ENCODE results near the gene RNF115.
"Not testable (repeated sequence)": the region's sequence is repeated elsewhere in the genome, so short reads cannot be mapped to it uniquely, and the experiment has no call there.

The RNF115 gene

DNA sequence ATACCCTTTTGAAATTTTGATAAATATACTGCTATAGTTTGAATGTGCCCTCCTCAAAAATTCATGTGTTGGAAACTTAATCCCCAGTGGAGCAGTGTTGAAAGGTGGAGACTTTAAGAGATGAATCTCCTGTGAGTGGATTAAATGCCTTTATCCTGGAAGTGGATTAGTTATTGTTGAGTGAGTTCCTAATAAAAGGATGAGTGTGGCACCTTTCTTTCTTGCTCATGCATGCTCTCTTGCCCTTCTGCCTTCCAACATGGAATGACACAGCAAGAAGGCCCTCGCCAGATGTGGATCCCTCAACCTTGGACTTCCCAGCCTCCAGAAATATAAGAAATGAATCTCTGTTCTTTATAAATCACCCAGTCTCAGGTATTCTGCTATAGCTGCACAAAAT, 52.8 kb downstream of the RNF115 start:
- DNase-seq, result no peak

DNA sequence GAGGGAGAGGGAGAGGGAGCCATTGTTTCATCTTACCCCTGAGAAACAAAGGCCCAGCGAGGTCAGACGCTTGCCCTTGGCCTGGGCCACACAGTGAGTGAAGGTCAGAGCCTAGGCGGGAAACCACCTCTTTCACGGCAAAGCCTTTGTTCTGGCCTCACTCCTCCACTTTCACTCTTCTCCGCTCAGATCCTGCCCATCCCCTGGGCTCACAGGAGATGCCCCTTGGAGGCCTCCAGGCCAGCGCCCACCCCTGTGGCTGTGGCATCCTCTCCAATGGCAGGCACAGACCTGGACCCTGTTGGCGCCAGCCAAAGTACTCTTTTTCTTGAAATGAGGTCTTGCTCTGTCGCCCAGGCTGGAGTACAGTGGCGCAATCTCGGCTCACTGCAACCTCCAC, 55.9 kb downstream of the RNF115 start:
- not testable (repeated sequence) for DNase-seq

DNA sequence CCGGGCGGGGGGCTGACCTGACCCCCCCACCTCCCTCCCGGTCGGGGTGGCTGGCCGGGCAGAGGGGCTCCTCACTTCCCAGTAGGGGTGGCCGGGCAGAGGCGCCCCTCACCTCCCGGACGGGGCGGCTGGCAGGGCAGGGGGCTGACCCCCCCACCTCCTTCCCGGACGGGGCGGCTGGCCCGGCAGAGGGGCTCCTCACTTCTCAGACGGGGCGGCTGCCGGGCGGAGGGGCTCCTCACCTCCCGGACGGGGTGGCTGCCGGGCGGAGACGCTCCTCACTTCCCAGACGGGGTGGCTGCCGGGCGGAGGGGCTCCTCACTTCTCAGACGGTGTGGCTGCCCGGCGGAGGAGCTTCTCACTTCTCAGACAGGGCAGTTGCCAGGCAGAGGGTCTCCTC, 57.0 kb downstream of the RNF115 start:
- DNase-seq, result not testable (repeated sequence)

DNA sequence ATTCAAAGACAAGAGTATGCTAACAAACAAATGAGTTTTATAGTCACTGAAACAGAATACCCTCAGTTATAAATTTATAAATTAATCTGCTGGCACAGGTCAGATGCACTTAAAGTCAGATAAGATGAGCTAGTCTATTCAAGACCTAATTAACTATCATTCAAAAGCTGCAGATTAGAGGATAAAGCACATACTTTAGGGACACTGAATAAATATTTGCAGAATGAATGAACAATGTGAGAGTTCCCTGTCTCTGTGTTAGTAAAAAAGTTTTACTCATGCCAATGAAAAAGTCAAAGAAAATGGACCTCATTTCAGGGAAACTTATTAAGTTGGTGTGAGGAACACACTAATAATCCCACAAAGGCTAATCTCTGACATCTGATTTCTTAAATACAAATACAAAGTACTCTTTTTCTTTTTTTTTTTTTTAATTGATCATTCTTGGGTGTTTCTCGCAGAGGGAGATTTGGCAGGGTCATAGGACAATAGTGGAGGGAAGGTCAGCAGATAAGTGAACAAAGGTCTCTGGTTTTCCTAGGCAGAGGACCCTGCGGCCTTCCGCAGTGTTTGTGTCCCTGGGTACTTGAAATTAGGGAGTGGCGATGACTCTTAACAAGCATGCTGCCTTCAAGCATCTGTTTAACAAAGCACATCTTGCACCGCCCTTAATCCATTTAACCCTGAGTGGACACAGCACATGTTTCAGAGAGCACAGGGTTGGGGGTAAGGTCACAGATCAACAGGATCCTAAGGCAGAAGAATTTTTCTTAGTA, 58.1 kb downstream of the RNF115 start:
- DNase-seq, result not testable (repeated sequence)

DNA sequence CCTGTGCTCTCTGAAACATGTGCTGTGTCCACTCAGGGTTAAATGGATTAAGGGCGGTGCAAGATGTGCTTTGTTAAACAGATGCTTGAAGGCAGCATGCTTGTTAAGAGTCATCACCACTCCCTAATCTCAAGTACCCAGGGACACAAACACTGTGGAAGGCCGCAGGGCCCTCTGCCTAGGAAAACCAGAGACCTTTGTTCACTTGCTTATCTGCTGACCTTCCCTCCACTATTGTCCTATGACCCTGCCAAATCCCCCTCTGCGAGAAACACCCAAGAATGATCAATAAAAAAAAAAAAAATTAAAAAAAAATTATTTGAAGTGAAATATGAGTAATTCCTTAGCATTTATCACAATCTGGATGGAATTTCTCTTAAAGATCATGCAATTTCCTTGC, 58.8 kb downstream of the RNF115 start:
- not testable (repeated sequence) for DNase-seq

DNA sequence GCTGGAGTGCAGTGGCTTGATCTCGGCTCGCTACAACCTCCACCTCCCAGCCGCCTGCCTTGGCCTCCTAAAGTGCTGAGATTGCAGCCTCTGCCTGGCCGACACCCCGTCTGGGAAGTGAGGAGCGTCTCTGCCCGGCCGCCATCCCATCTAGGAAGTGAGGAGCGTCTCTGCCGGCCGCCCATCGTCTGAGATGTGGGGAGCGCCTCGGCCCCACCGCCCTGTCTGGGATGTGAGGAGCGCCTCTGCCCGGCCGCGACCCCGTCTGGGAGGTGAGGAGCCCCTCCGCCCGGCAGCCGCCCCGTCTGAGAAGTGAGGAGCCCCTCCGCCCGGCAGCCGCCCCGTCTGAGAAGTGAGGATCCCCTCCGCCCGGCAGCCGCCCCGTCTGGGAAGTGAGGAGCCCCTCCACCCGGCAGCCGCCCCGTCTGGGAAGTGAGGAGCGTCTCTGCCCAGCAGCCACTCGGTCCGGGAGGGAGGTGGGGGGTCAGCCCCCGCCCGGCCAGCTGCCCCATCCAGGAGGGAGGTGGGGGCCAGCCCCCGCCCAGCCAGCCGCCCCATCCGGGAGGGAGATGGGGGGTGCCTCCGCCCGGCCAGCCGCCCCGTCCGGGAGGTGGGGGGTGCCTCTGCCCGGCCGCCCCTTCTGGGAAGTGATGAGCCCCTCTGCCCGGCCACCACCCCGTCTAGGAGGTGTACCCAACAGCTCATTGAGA, 59.5 kb downstream of the RNF115 start:
- DNase-seq, result not testable (repeated sequence)

DNA sequence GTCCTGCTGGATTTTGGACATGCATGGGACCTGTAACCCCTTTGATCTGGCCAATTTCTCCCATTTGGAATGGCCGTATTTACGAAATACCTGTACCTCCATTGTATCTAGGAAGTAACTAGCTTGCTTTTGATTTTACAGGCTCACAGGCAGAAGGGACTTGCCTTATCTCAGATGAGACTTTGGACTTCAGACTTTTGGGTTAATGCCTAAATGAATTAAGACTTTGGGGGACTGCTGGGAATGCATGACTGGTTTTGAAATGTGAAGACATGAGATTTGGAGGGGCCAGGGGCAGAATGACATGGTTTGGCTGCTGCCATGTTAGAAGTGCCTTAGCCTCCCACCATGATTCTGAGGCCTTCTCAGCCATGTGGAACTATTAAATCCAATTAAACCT, 61.9 kb downstream of the RNF115 start:
- DNase-seq, result not testable (repeated sequence)

DNA sequence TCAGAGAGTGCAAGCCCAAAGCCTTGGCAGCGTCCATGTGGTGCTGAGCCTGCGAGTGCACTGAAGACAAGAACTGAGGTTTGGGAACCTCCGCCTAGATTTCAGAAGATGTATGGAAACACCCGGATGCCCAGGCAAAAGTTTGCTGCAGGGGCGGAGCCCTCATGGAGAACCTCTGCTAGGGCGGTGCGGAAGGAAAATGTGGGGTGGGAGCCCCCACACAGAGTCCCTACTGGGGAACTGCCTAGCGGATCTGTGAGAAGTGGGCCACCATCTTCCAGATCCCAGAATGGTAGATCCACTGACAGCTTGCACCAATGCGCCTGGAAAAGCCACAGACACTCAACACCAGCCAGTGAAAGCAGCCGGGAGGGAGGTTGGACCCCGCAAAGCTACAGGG, 62.4 kb downstream of the RNF115 start:
- DNase-seq, result not testable (repeated sequence)

DNA sequence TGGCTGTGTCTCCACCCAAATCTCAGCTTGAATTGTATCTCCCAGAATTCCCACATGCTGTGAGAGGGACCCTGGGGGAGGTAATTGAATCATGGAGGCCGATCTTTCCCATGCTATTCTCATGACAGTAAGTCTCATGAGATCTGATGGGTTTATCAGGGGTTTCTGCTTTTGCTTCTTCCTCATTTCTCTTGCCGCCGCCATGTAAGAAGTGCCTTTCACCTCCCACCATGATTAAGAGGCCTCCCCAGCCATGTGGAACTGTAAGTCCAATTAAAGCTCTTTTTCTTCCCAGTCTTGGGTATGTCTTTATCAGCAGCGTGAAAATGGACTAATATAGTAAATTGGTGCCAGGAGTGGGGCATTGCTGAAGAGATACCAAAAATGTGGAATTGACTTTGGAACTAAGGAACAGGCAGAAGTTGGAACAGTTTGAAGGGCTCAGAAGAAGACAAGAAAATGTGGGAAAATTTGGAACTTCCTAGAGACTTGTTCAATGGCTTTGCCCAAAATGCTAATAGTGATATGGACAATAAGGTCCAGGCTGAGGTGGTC, 63.4 kb downstream of the RNF115 start:
- DNase-seq, result not testable (repeated sequence)

DNA sequence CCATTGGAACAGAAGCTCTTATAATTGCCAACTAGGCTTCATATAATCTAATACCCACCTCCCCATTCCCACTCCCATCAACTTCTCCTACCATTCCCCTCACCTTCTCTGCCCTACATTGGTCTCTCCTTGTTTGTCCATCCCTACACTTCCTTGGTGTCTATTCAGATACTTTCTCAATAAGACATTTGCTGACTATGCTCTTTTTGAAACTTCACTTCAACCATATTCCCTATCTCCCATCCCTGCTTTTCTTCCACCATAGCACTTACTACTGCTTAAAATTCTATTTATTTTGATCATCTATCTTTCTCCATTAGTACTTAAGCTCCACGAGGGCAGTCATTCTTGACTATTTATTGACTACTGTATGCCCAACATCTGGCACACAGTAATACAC, 64.2 kb downstream of the RNF115 start:
- DNase-seq, result no peak

DNA sequence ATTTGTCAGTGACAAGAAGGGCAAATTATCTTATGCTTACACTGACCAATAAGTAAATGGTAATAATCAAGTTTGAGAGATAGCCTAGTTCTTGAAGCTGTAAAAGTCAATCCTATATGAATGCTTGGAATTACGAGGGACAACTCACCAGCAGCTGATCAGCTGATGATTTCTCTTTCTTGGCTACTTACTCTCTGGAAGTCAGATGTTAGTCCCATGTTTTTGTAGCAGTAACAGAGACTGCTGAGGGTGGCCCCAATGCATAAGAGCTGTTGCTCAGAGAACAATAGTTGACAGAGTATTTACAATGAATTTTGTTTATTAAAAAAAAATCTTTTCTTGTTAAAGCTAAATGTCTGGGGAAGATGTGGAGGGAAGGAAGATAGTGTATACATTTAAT, 65.3 kb downstream of the RNF115 start:
- DNase-seq, result no peak

DNA sequence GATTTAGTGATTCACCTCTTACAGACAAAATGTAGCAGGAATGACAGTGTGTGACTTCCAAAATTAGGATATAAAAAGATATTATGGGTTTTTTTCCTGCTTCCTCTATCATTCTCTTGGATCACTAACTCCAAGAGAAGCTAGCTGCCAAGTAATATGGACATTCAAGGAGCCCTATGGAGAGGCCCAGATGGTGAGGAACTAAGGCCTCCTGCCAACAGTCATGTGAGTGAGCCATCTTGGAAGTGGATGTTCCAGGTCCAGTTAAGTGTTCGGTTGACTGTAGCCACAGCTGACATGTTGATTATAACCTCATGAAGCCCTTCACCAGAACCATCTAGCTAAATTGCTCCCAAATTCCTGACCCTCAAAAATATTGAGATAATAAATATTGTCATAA, 65.8 kb downstream of the RNF115 start:
- DNase-seq, result no peak

DNA sequence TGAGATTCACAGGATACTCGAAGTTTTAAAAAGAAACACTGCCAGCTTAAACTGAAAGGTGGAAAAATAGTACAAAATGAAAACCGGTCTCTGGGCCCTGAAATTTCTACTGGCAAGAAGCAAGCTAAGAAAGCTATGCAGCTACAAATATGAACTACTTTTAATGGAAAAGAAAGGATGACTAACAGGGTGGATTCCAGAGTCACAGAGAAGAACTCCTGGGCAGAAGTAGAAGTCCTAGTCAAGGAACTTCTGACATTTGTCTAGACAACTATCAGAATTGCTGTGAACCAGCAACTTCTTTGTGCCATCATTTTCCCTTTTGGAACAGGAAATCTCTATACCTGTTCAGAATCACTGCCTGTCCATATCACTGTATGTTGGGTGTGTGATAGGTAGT, 66.5 kb downstream of the RNF115 start:
- DNase-seq, result no peak

DNA sequence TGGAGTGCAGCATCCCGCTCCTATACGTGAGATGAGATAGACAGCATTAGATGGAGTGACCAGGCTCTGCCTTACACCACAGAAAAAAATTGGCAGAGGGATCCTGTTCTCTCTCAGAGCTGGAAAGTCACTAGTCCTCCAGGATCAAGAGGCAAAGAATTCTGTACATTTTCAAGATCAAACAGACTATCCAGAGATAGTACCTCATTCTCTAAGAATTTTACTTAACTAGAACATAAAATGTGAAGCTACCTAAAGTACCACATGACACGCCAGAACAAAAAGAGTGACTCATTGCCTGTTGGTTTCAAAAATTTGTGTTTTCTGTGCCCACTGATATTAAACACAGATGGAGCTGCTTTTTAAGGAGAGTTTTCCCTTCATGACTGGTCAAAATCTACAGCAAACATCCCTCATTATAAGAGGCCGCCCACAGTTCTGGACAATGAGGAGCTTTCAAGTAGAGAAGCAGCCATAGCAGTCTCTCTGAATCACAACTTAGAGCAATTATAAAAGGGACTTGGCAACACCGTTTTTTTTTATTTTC, 72.3 kb downstream of the RNF115 start:
- DNase-seq, result peak; percentile 91

DNA sequence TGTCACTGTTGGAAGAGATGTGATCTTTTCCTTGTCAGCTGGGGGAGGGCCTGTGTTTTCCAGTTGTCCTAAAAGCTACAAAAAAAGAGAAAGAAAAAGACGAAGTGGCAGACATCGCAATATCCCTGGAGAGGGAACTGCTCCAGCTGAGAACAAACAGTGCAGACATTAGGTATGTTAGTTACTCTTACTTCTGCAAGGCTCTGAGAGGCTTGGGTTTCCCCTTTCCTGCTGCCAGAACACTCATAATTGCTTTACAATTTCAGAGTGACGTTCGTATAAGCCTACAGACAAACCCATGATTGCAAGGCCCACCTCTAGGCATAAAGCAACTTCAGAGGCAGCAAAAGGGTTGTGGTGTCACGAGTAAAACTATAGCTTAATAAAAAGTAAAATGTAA, 73.5 kb downstream of the RNF115 start:
- no peak for DNase-seq

DNA sequence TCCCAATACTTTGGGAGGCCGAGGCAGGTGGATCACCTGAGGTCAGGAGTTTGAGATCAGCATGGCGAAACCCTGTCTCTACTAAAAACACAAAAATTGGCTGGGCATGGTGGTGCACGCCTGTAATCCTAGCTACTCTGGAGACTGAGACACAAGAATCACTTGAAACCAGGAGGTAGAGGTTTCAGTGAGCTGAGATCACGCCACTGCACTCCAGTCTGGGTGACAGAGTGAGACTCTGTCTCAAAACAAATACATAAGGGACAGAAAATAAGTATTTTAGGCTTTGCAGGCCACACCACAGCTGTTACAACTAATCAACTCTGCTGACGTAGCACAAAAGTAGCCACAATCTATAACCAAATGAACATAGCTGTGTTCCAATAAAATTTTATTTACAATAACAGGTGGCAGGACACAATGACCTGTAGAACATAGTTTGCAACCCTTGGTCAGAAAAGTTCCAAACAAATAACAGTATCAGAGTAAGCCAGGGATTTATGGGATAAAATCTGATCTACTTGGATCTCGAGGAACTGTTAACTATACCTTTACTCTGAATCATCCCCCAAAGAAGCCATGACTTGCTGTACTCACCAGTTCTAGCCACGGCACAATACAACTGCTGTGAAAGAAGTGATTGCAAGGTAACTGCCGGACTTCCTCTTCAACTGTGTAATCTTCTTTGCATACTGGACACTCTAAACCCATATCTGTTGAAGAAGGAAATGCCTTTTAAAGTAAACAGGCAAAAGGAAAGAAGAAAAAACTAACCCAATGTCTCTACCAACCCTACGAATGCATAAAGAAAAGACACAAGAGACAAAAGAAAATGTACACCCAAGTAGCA, 76.3 kb downstream of the RNF115 start:
- DNase-seq, result no peak

DNA sequence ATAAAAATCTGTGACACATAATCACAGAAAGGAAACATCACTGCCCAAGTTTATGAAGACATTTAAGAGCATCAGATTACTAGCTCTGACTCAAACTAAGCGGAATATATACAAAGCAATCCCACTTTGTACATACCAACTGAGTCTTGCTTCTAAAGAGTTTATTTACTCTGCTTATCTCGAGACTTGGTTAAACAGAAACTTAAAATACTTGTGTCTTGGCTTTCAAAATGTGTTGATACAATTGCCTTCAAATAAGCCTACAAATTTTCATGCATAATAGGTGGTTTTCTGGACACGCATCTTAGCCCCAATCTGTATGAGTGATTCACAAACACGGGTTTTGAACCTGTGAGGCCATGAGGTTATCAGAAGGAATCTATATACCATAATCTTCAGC, 83.6 kb downstream of the RNF115 start:
- peak; percentile 91 for DNase-seq

DNA sequence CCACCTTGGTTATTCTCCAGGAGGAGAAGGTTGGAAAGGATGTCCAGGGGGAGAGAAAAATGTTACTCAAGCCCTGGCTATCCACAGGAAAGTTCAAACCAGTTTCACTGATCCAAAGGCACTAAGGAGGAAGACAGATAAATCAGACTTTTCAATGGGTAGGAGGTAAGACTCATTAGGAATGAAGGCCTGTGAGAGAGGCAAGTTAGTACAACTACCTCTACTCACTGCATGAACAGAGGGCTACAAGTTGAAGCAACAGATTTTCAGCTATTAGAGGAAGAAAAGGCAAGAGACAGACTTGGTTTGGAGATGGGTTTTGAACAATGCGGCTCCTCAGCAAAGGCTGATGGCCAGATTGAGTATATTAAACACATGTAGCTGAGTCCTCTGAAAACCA, 87.7 kb downstream of the RNF115 start:
- no peak for DNase-seq

DNA sequence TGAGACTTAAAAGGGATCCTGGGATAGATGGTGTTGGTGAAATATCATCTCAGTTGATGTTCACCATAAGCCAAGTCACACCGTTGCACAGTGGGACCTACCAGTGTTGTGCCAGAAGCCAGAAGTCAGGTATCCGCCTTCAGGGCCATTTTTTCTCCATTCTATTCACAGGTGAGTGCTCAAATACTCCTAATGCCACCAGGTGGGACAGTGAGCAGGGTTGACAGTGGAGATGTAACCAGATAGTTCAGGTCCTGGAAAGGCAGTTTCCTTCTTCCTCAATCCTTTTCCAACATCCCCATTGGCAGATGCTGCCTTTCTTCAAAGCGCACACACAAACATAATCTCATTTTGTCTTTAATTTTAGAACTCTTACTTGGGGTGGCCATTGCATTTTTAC, 93.0 kb downstream of the RNF115 start:
- no peak for DNase-seq

DNA sequence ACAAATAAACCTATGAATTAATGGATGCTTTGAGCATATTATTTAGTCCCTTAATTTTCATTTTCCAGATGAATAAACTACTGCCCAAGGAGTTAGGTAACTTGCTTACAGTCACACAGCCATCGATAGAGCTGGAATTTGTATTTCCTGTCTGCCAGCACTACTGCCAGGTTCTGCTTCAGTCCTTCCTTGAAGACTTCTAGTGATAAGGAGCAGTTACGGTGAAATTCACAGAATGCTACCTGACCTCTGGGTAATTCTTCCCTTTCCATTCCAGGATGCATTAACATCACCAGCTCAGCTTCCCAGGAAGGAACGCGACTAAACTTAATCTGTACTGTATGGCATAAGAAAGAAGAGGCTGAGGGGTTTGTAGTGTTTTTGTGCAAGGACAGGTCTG, 93.4 kb downstream of the RNF115 start:
- no peak for DNase-seq

DNA sequence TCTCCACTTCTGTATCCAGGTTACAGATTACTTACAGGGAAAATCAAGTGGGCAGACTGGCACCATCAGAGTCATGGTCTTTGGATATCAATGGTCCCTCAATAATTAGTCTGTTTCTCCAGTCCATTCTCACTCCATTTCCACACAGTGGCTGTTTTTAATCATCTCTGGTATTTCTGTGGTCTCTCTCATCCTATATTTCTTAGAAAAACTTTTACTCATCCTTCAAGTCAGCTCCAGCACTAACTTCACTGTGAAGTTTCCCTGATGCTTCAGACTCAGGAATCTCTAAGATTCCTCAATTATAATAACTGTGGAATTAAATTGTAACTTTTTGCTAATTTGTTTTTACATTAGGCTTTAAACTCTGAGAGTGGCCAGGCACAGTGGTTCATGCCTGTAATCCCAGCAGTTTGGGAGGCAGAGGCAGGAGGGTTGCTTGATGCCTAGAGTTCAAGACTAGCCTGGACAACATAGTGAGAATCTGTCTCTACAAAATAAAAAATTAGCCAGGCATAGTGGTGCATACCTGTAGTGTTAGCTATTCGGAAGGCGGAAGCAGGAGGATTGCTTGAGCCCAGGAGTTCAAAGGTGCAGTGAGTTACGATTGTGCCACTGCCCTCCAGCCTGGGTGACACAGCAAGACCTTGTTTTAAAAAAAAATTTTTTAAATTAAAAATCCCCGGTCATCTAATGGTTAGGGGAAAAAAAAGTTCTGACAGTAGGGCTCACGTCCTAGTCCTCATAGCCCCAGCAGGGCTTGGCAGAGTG, 94.0 kb downstream of the RNF115 start:
- no peak for DNase-seq

DNA sequence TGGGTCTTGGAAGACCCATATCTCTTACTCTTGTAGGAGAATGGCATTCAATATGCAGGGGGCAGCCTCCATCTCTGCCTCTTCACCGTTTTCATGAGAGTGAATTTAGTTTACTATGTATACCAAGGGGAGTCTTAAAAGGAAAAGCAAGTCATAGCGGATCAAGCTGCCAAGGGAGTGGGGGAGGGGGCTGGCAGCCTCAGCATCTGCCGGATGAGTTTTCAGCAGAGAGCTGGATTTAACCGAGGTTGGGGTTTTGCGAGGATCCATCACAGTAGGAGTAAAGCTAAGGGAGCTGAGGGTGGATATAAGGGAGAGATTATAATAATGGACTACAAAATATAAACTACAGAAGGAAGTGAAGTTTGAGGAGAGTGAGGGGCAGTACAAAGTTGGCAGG, 94.7 kb downstream of the RNF115 start:
- DNase-seq, result no peak

All from HCEC 1CT (cell line).